GM19372 (cell line): ENCODE measurements around the gene PPP1R14C.
"Not testable (repeated sequence)": the region's sequence is repeated elsewhere in the genome, so short reads cannot be mapped to it uniquely, and the experiment has no call there.

Source experiments
- ATAC-seq: cut with Tn5 transposase; IDR thresholded peaks from one replicate; pipeline ENCODE4 v1.9.1; 2021; ENCODE audit warnings: mild to moderate bottlenecking, low read depth, moderate library complexity; ENCODE audit not compliant: unreplicated experiment

PPP1R14C gene

GRCh38 chr6:150241756-150242155 lies 98.9 kb downstream of the PPP1R14C start:
- ATAC-seq = not testable (repeated sequence)

- ATAC-seq = no peak
Measured at GRCh38 chr6:150243620-150244314, 100.9 kb downstream of the PPP1R14C start.

GRCh38 chr6:150245148-150245935 lies 102.5 kb downstream of the PPP1R14C start:
- no peak for ATAC-seq

- ATAC-seq = no peak
Measured at GRCh38 chr6:150247803-150248202, 105.0 kb downstream of the PPP1R14C start.

GRCh38 chr6:150248300-150248699 lies 105.5 kb downstream of the PPP1R14C start:
- no peak for ATAC-seq

GRCh38 chr6:150249261-150249660 lies 106.4 kb downstream of the PPP1R14C start:
- ATAC-seq = no peak

- no peak for ATAC-seq
Measured at GRCh38 chr6:150250826-150251225, 108.0 kb downstream of the PPP1R14C start.

GRCh38 chr6:150251566-150252186 lies 108.8 kb downstream of the PPP1R14C start:
- ATAC-seq = no peak

- ATAC-seq = no peak
Measured at GRCh38 chr6:150252714-150253444, 110.0 kb downstream of the PPP1R14C start.

- no peak for ATAC-seq
Measured at GRCh38 chr6:150253489-150253888, 110.6 kb downstream of the PPP1R14C start.

- no peak for ATAC-seq
Measured at GRCh38 chr6:150254770-150255169, 111.9 kb downstream of the PPP1R14C start.

- no peak for ATAC-seq
Measured at GRCh38 chr6:150255840-150256239, 113.0 kb downstream of the PPP1R14C start.

GRCh38 chr6:150256618-150257272 lies 113.9 kb downstream of the PPP1R14C start:
- ATAC-seq = no peak

- no peak for ATAC-seq
Measured at GRCh38 chr6:150258381-150258780, 115.5 kb downstream of the PPP1R14C start.

GRCh38 chr6:150260931-150261330 lies 118.1 kb downstream of the PPP1R14C start:
- ATAC-seq = no peak

GRCh38 chr6:150261997-150262697 lies 119.3 kb downstream of the PPP1R14C start:
- ATAC-seq = no peak

- ATAC-seq = no peak
Measured at GRCh38 chr6:150263765-150264404, 121.0 kb downstream of the PPP1R14C start.

GRCh38 chr6:150266309-150266708 lies 123.5 kb downstream of the PPP1R14C start:
- ATAC-seq = no peak
